Measurements from ENCODE around the gene SIX5.

The SIX5 gene

DNA sequence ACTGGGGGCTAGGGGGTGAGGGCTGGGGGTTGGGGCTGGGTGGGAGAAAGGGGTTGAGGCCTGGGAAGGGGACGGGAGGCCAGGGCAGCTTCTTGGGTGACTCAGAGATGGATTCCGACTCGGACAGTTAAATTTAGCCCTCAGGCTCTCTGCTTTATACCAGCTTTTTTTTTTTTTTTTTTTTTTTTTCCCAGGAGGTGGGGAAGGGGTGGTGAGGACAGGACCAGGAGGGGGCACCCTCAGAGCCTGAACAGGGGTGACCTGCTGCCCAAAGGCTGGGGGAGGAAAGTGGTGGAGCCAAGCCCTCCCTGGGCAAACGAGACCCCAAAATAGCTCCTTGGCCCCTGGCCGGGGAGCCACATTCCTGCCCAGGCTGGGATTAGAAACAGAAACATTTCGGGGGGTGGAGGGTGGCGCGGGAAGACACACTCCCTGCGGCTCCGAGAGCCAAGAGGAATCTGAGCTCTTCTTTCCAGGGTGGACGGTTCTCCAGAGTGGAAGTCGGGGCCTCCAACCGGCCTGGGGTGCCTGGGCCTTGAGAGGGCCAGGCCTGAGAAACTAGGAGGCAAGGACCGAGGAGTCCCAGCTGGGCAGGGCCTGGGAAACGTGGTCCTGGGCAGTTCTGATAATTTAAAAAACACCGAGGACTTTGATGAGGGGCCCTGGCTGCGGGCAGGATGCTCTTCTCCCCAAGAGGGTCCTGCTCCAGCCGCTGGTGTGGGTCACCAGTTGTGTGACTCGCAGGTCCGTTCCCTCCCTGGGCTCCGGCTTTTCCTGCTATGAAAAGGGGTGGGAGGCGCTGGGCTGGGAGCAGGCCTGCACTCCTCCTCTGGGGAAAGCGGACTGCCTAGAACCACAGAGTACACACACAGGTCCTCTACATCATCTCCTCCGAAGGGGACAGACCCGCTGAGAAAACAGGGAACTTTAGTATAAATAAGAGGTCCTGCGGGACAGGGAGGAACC is 14.1 kb upstream of the SIX5 start:
- H3K4me3 ChIP-seq, result no peak overlapping the region
- peaks cover 36% of the 10 kb centered on the region for H3K36me3 ChIP-seq
- TF ChIP-seq Cebpa-rat (IDR thresholded peaks at IDR 0.05), result no peak
- peaks cover 6% of the 10 kb centered on the region for H3K27me3 ChIP-seq
- peaks cover 26% of the 10 kb centered on the region for H3K4me1 ChIP-seq
- no peak overlapping the region for H3K27ac ChIP-seq
- no peak overlapping the region for H3K9ac ChIP-seq
- H3K4me2 ChIP-seq, result no peak overlapping the region
- H4K20me1 ChIP-seq, result peaks cover 86% of the 10 kb centered on the region
- H3K9me3 ChIP-seq, result no peaks in the 10 kb centered on the region

DNA sequence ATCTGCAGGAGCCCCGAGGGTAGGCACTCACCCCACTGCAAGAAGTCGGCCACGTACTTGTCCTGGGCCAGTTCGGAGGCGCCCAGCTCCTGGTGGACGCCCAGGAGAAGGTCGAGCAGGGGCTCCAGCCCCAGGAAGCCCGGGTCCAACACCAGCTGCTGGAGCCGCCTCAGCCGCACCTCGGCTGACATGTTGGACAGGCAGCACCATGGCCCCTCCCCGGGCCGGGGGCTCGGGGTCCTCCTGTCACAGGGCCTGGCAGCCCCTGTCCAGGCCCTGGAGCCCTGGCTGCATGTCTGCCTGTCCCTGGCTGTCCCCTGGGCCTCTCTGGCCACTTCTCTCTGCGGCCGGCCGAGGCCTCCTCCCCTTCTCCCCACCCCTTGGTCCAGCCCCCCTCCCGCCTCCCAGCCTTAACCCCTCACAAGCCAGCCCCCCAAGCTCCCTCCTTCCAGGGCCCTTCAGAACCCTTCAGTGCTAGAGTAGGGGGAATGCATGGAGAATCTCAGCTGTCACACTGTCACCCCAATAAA is 13.2 kb upstream of the SIX5 start, which contains the start of gene DMPK:
TSS of gene DMPK (minus strand) at position 329 of the 530 bp plus-strand sequence. CDS start at position 191, 138 bp downstream.
- no peak within 1 kb of the TSS for H3K9ac ChIP-seq
- no peak within 1 kb of the TSS for H3K4me2 ChIP-seq

DNA sequence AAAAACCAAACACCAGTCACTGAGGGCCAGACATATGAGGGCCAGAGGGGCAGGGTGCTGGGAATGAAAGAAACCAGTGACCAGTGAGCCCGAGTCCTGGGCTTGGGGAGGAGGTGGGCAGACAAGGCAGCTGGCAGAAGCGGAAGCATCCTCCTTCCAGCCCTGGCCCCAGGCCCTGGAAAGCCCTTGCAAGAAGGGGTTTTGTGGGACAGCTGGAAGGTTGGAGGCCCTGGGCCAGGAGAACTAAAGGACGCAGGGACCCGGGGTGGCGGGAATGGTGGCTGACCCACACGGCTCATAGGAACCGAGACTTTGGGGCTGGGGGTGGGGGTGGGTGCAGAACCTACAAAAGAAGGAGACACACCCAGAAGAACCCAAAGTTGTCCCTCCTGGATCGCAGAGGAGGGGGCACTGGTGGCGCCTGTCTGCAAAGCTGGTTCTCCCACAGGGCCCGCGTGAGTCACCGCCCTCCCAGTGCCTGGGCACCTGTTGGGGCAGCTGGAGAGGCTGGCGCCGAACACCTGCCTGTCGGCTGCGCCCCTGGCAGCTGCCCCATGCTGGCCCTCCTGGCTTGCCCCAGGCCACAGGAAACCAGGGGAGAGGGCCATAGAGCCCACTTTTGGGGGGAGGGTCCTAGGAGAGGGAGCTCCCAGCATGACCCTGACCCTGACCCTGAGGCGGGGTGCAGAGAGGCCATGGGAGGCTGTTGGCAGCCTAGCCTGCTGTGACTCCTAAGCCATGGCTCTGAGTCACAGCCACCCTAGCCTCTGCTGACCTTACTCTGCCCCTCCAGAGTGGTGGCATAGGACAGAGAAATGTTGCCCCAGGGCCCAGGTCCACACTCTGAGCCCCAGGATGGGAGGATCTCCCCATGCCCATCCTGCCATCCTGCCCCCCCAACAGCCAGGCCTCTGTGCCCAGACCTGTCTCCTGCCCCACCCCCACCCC is 12.4 kb upstream of the SIX5 start:
- H3K4me3 ChIP-seq, result no peak overlapping the region

More for the DNA sequence above, 13.2 kb upstream of the SIX5 start, which contains the start of gene DMPK:
- TF ChIP-seq Cebpa-rat (IDR thresholded peaks at IDR 0.05), result no peak
- Histone ChIP-seq H3K27me3 (0 out of 2 replicates have a peak, but pooled peaks cover 5% of the 10 kb centered on the region), H3K9me3 (no peaks in the 10 kb centered on the region), H3K27ac (no peak within 1 kb of the TSS), H3K36me3 (peaks cover 33% of the 10 kb centered on the region), H4K20me1 (peaks cover 83% of the 10 kb centered on the region), H3K4me1 (peaks cover 28% of the 10 kb centered on the region), H3K4me3 (no peak within 1 kb of the TSS)

DNA sequence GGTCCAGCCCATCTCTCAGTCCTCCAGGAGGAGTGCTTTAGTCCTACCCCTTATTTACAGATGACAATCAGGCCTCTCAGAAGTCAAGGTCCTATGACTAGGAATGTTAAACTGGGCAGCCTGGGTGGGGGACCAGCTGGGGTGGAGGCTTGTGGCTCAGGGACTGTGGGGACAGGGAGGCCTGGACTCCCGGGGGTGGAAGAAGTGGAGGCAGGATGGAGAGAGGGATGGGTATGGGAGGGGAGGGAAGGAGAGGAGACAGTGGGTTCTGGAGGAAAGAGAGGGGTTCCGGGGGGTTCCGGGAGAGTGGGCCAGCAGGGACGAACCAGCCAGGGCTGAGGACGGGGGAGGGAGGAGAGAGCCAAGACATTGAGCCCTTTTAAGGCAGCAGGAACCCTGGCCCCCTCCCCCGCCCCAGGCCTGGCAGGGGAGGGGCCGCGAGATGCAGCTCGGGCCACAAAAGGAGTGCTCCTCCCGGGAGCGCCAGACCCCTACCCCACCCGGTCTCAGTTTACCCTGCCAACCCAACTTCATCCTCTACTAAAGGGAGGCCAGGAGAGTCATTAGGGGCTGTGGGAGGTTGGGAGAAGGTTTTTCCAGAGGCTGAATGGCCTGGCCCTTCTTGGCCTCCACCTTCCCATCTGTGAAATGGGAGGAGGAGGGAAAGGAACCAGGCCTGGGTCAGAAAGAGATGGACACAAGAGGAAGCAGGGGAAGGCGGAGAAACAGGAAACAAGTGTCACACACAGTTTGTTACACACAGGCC is 11.6 kb upstream of the SIX5 start:
- Histone ChIP-seq H3K4me3 (no peak overlapping the region), H3K9me3 (no peaks in the 10 kb centered on the region), H3K4me1 (peaks cover 28% of the 10 kb centered on the region), H3K27me3 (no peaks in the 10 kb centered on the region), H3K9ac (no peak overlapping the region), H3K36me3 (peaks cover 23% of the 10 kb centered on the region; the same call in 1 of the 2 replicates), H4K20me1 (peaks cover 67% of the 10 kb centered on the region), H3K27ac (no peak overlapping the region), H3K4me2 (peak overlapping the region; percentile 19; the same call in 1 of the 2 replicates)
- TF ChIP-seq Cebpa-rat (IDR thresholded peaks at IDR 0.05), result no peak

More for the DNA sequence above, 12.4 kb upstream of the SIX5 start:
- Histone ChIP-seq H3K36me3 (peaks cover 32% of the 10 kb centered on the region), H3K27ac (no peak overlapping the region), H4K20me1 (peaks cover 76% of the 10 kb centered on the region), H3K4me1 (peaks cover 28% of the 10 kb centered on the region), H3K9ac (no peak overlapping the region), H3K4me2 (peak overlapping the region; percentile 19; the same call in 1 of the 2 replicates), H3K9me3 (no peaks in the 10 kb centered on the region), H3K27me3 (no peaks in the 10 kb centered on the region)
- no peak for TF ChIP-seq Cebpa-rat (IDR thresholded peaks at IDR 0.05)

DNA sequence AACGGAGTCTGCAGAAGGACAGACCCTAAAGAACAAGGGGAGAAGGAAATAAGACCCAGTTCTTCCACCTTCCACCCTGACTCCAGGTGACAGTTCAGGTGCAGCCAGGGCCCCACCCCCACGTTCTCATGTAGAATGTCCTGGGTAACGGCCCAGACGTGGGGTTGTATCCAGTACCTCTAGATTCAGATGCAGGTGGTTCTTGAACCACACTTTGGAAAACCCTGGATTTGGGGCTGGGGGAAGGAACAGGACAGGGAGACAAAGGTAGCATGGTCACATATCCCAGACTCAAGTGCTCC is 11.0 kb upstream of the SIX5 start:
- Histone ChIP-seq H3K4me2 (no peak overlapping the region), H3K9ac (no peak overlapping the region), H3K4me1 (peaks cover 28% of the 10 kb centered on the region), H3K27ac (no peak overlapping the region), H3K27me3 (no peaks in the 10 kb centered on the region), H3K9me3 (no peaks in the 10 kb centered on the region), H3K36me3 (peaks cover 18% of the 10 kb centered on the region; the same call in 1 of the 2 replicates), H4K20me1 (peaks cover 62% of the 10 kb centered on the region), H3K4me3 (no peak overlapping the region)
- TF ChIP-seq Cebpa-rat (IDR thresholded peaks at IDR 0.05), result no peak

DNA sequence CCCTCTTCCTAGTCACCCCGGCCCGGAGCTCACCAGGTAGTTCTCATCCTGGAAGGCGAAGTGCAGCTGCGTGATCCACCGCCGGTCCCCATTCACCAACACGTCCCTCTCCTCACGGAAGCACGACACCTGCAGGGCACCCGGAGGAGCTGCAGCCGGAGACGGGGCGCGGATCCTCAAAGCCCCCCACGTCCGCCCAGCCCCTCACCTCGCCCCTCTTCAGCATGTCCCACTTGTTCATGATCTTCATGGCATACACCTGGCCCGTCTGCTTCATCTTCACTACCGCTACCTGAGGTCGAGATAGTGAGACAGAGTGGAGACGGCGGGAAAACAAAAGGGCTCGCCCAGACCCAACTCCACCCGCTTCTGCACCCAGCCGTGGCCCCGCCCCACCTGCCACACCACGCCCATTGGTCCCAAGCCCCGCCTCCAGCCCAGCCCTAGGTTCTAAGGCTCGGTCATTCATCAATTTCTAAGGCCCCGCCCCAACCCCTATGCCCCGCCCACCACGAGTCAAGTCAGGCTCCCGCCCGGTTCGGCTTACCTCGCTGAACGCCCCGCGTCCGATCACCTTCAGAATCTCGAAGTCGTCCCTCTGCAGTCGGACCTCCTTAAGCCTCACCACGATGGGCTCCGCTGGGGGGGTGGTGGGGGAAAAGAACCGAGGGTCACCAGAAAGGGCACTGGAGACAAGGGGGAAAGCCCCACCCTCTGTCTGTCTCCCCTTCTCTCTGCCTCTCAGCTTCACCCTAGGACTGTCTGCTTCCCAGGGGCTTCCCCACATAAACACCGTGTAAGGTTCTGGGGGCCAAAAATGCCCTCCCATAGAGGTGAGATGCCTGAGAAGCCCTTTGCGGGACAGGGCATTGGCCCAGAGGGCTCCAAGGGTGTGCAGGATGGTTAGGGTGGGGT is 10.4 kb upstream of the SIX5 start:
- H3K27ac ChIP-seq, result no peak overlapping the region
- H3K36me3 ChIP-seq, result peaks cover 12% of the 10 kb centered on the region; the same call in 1 of the 2 replicates
- peak overlapping the region; percentile 54 for H3K4me3 ChIP-seq
- H3K9ac ChIP-seq, result no peak overlapping the region
- H3K4me2 ChIP-seq, result peak overlapping the region; percentile 94
- no peaks in the 10 kb centered on the region for H3K9me3 ChIP-seq
- H3K27me3 ChIP-seq, result no peaks in the 10 kb centered on the region
- TF ChIP-seq Cebpa-rat (IDR thresholded peaks at IDR 0.05), result no peak
- peaks cover 28% of the 10 kb centered on the region for H3K4me1 ChIP-seq
- peaks cover 56% of the 10 kb centered on the region for H4K20me1 ChIP-seq

DNA sequence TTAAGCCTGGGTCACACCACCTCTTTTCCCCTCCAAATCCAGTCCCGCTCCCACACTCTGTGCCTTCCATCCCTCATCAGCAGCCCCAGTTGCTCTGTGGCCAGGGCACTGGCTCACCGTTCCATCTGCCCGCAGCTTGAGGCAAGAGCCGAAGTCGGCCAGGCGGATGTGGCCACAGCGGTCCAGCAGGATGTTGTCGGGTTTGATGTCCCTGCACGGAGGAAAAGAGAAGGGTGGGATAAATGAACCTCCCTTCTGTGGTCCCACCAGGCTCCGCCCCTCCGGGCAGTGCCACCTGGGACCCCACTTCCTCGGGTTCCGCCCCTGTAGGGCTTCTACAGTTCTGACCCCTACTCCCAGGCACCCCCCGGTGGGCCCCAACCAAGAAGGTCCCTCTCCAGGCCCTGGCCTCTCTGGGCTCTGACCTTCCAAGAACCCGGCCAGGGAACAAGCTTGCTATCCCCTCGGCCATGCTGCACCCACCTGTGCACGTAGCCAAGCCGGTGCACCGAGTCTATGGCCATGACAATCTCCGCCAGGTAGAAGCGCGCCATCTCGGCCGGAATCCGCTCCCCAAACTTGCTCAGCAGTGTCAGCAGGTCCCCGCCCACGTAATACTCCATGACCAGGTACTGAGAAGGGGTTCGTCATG is 9.1 kb upstream of the SIX5 start:
- no peak overlapping the region for H3K27ac ChIP-seq
- peak overlapping the region; percentile 94 for H3K4me2 ChIP-seq
- no peak overlapping the region for H3K9ac ChIP-seq
- peaks cover 12% of the 10 kb centered on the region; the same call in 1 of the 2 replicates for H3K36me3 ChIP-seq
- H4K20me1 ChIP-seq, result peaks cover 48% of the 10 kb centered on the region
- H3K4me1 ChIP-seq, result peaks cover 34% of the 10 kb centered on the region
- H3K27me3 ChIP-seq, result no peaks in the 10 kb centered on the region
- no peaks in the 10 kb centered on the region for H3K9me3 ChIP-seq
- no peak for TF ChIP-seq Cebpa-rat (IDR thresholded peaks at IDR 0.05)
- no peak overlapping the region for H3K4me3 ChIP-seq
